A673 (cell line): Measurements from ENCODE around the gene AHCYL2.

ENCODE experiments used
- EZH2 ChIP-seq: fragments of 200-600 bp; sonication (generic); IDR thresholded peaks from 2 replicates; pipeline ENCODE4 v1.6.1; 2017; ENCODE audit warnings: borderline replicate concordance, low read depth, mild to moderate bottlenecking, mixed read lengths, antibody characterized with exemption, low read length; ENCODE audit not compliant: poor library complexity, severe bottlenecking
- TF ChIP-seq, protein P1 (sequence below): fragments of 300-800, 200-600 bp; sonication (generic); conservative IDR thresholded peaks from 2 replicates; pipeline ENCODE4 v1.5.1; 2017; ENCODE audit warnings: low read depth, mild to moderate bottlenecking, antibody characterized with exemption, low read length, moderate library complexity, mixed read lengths

DNA sequence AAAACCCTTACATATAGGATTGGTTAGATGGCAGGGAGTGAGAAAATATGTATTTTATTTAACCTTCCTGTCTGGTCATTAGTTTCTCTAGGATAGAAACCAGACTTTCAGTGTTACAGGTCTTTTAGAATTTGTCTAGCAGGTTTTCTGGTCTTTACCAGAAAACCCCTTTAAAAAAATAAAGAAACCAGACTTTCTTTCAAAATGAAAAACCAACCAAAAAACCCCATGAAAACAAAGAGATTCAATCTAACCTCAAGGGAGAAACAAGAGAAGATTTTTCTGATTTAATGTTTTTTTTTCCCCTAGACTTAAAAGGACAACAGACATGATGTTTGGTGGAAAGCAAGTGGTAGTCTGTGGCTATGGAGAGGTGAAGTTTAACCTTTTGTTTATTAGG lies 180.7 kb downstream of the AHCYL2 start:
- TF ChIP-seq, protein P1, sequence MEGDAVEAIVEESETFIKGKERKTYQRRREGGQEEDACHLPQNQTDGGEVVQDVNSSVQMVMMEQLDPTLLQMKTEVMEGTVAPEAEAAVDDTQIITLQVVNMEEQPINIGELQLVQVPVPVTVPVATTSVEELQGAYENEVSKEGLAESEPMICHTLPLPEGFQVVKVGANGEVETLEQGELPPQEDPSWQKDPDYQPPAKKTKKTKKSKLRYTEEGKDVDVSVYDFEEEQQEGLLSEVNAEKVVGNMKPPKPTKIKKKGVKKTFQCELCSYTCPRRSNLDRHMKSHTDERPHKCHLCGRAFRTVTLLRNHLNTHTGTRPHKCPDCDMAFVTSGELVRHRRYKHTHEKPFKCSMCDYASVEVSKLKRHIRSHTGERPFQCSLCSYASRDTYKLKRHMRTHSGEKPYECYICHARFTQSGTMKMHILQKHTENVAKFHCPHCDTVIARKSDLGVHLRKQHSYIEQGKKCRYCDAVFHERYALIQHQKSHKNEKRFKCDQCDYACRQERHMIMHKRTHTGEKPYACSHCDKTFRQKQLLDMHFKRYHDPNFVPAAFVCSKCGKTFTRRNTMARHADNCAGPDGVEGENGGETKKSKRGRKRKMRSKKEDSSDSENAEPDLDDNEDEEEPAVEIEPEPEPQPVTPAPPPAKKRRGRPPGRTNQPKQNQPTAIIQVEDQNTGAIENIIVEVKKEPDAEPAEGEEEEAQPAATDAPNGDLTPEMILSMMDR = no peak
- no peak for TF ChIP-seq EZH2
